A673 (cell line): ENCODE results near the gene SLC38A2. TPM values are rescaled to one million over a fixed set of nuclear protein-coding genes. Genes with fewer than 3 reads are reported as not detected.

Source experiments
- Bru-seq: library from RNA; stranded (reverse); fragments of 400-500 nt; gene quantifications from one replicate; lab custom pipeline; 2021; lab: Mats Ljungman, UMichigan
- BruChase-seq, 2 experiments: library from RNA; stranded (reverse); fragments of 400-500 nt; gene quantifications; one replicate each; lab custom pipeline; 2021; lab: Mats Ljungman, UMichigan
- BruUV-seq: library from RNA; stranded (reverse); fragments of 400-500 nt; replicated peaks from 2 replicates; lab custom pipeline; 2021; lab: Mats Ljungman, UMichigan
- CTCF ChIA-PET: fragments of 300-600 bp; sonication (Branson Sonifier 250); formaldehyde crosslinking; loops from one replicate; lab custom pipeline; 2022; ENCODE audit warnings: antibody characterized with exemption; lab: Charles Lee
- POLR2A ChIA-PET: fragments of 300-600 bp; sonication (Branson Sonifier 250); formaldehyde crosslinking; loops from one replicate; lab custom pipeline; 2022; ENCODE audit warnings: antibody characterized with exemption; ENCODE audit not compliant: low non-redundant PET; lab: Charles Lee
- DNase-seq: peaks from one replicate; pipeline ENCODE4 v3.0.0-alpha.2; 2015; ENCODE audit warnings: low spot score
- H3K27ac ChIP-seq: fragments of 200-600 bp; sonication (generic); 2 replicates; pipeline ENCODE4 v1.5.1; 2016; ENCODE audit warnings: mixed run types, low read depth, mild to moderate bottlenecking, mixed read lengths, antibody characterized with exemption, low read length; ENCODE audit not compliant: poor library complexity, severe bottlenecking
- H3K27me3 ChIP-seq: fragments of 200-600 bp; sonication (generic); replicated peaks from 2 replicates; pipeline ENCODE4 v1.6.1; 2017; ENCODE audit warnings: mixed run types, low read depth, mild to moderate bottlenecking, mixed read lengths, antibody characterized with exemption, low read length; ENCODE audit not compliant: insufficient read depth, poor library complexity
- H3K36me3 ChIP-seq: fragments of 200-600 bp; sonication (generic); 2 replicates; pipeline ENCODE4 v1.6.1; 2016; ENCODE audit warnings: mixed run types, mild to moderate bottlenecking, mixed read lengths, antibody characterized with exemption, low read length; ENCODE audit not compliant: insufficient read depth, poor library complexity, severe bottlenecking
- H3K4me1 ChIP-seq: fragments of 200-600 bp; sonication (generic); 2 replicates; pipeline ENCODE4 v1.6.1; 2017; ENCODE audit warnings: mixed run types, mild to moderate bottlenecking, mixed read lengths, antibody characterized with exemption, low read length; ENCODE audit not compliant: insufficient read depth, poor library complexity, severe bottlenecking
- H3K4me3 ChIP-seq: fragments of 200-600 bp; sonication (generic); 2 replicates; pipeline ENCODE4 v1.5.1; 2016; ENCODE audit warnings: low read depth, mixed run types, mild to moderate bottlenecking, mixed read lengths, low read length; ENCODE audit not compliant: poor library complexity, severe bottlenecking
- H3K9me3 ChIP-seq: fragments of 200-600 bp; sonication (generic); 2 replicates; pipeline ENCODE4 v1.6.1; 2016; ENCODE audit warnings: mixed run types, low read depth, mild to moderate bottlenecking, mixed read lengths, antibody characterized with exemption, low read length; ENCODE audit not compliant: poor library complexity, severe bottlenecking
- CTCF ChIP-seq: fragments of 300-800, 200-600 bp; sonication (generic); conservative IDR thresholded peaks from 2 replicates; pipeline ENCODE4 v1.5.1; 2017; ENCODE audit warnings: low read depth, mild to moderate bottlenecking, antibody characterized with exemption, low read length, moderate library complexity, mixed read lengths
- EZH2 ChIP-seq: fragments of 200-600 bp; sonication (generic); IDR thresholded peaks from 2 replicates; pipeline ENCODE4 v1.6.1; 2017; ENCODE audit warnings: borderline replicate concordance, low read depth, mild to moderate bottlenecking, mixed read lengths, antibody characterized with exemption, low read length; ENCODE audit not compliant: poor library complexity, severe bottlenecking
- intact Hi-C: fragments of 100-400 bp; cut with micrococcal nuclease; formaldehyde crosslinking; loops from one replicate; pipeline ENCODE4 v1.10.0; 2022; ENCODE audit not compliant: unreplicated experiment
- long read RNA-seq: library from polyadenylated mRNA; stranded (forward); transcript quantifications from one replicate; pipeline ENCODE4 v2.0.0, GENCODE V29; 2022
- total RNA-seq: library from RNA; stranded (reverse); gene quantifications from 2 replicates; pipeline ENCODE4 v1.2.3, GENCODE V29; 2021

The SLC38A2 gene
- total RNA-seq (395 and 440 TPM in 2 replicates), Bru-seq, nascent RNA (percentile 100 among the genes with signal in this experiment), BruChase-seq, experiment 1, labeled RNA remaining after a 2-hour chase (percentile 100 among the genes with signal in this experiment), BruChase-seq, experiment 2, labeled RNA remaining after a 6-hour chase (percentile 98 among the genes with signal in this experiment)
- long read RNA-seq, full-length matches to known transcripts = 145 of 205 reads
- long read RNA-seq, partial matches to known transcripts = 27 of 205 reads
- long read RNA-seq, other reads (novel, unspliced or antisense) = 33 of 205 reads

GRCh38 chr12:46372544-46373300 lies at the start of gene SLC38A2:
Gene SLC38A2, minus strand, starts transcription at chr12:46372773. Its CDS starts 1,480 bp downstream, at chr12:46371293.
- CTCF ChIA-PET = no interaction called here
- no peak for TF ChIP-seq CTCF
- no peak for TF ChIP-seq EZH2

GRCh38 chr12:46419675-46420074 lies 47.1 kb upstream of the SLC38A2 start:
- no TSS peak for BruUV-seq
- Histone ChIP-seq H3K36me3 (no peaks in the 10 kb centered on the region), H3K9me3 (no peaks in the 10 kb centered on the region), H3K4me3 (no peak overlapping the region), H3K27me3 (no peaks in the 10 kb centered on the region), H3K27ac (no peak overlapping the region), H3K4me1 (no peaks in the 10 kb centered on the region)
- DNase-seq = no peak
- TF ChIP-seq EZH2 (no peak), CTCF (no peak)
- ChIA-PET CTCF (no interaction called here), POLR2A (no interaction called here)
- intact Hi-C loops = no loop called here

More at GRCh38 chr12:46372544-46373300, at the start of gene SLC38A2:
- Histone ChIP-seq H3K27ac (peak within 1 kb of the TSS; percentile 99), H3K9me3 (no peaks in the 10 kb centered on the region), H3K36me3 (peaks cover 35% of the 10 kb centered on the region), H3K27me3 (no peaks in the 10 kb centered on the region), H3K4me3 (peak within 1 kb of the TSS; percentile 82), H3K4me1 (peaks cover 35% of the 10 kb centered on the region)
- no TSS peak for BruUV-seq
- intact Hi-C loops = loop anchor here (1.0 to 5.0 kb wide), 3 partner anchors 100 to 289 kb away; no protein-coding TSS in a partner anchor
- POLR2A ChIA-PET = interaction anchor here (0.6 to 0.7 kb wide), 5 partner anchors 11 to 996 kb away, joined by 3 to 5 read pairs (median 4); no protein-coding TSS in a partner anchor
- DNase-seq = peak; percentile 96

GRCh38 chr12:46415552-46415951 lies 43.0 kb upstream of the SLC38A2 start:
- BruUV-seq = no TSS peak
- no peak for DNase-seq
- Histone ChIP-seq H3K4me3 (no peak overlapping the region), H3K9me3 (no peaks in the 10 kb centered on the region), H3K27me3 (no peaks in the 10 kb centered on the region), H3K27ac (no peak overlapping the region), H3K4me1 (no peaks in the 10 kb centered on the region), H3K36me3 (no peaks in the 10 kb centered on the region)
- ChIA-PET POLR2A (no interaction called here), CTCF (no interaction called here)
- intact Hi-C loops = no loop called here
- TF ChIP-seq EZH2 (no peak), CTCF (no peak)
